Measurements from ENCODE around the gene MESD.

GRCh38 chr15:81024936-81025335 lies 35.3 kb upstream of the MESD start:
- TF ChIP-seq RFX5 (IDR thresholded peaks at IDR 0.05; ENCODE audit: low read depth, low read length) (no peak), ELK1 (IDR thresholded peaks at IDR 0.05; ENCODE audit: borderline replicate concordance, low read depth, low read length) (no peak), CTCF (conservative IDR thresholded peaks at IDR 0.05; ENCODE audit: low read depth, low read length) (no peak), CEBPB (IDR thresholded peaks at IDR 0.05; ENCODE audit: low read depth, low read length) (0 out of 2 replicates have a peak, but pooled peaks have one; percentile 19), POLR2A (IDR thresholded peaks at IDR 0.05; ENCODE audit: low read depth, low read length) (no peak), USF2 (IDR thresholded peaks at IDR 0.05; ENCODE audit: low read depth, low read length) (no peak), BHLHE40 (IDR thresholded peaks at IDR 0.05; ENCODE audit: low read depth, low read length) (no peak), MAZ (IDR thresholded peaks at IDR 0.05; ENCODE audit: borderline replicate concordance, low read depth, low read length) (no peak), RAD21 (IDR thresholded peaks at IDR 0.05; ENCODE audit: low read length) (no peak), CHD1 (IDR thresholded peaks at IDR 0.05; ENCODE audit: low read depth, low read length) (no peak), MAFK (IDR thresholded peaks at IDR 0.05; ENCODE audit: low read depth, low read length) (no peak), FOS (IDR thresholded peaks at IDR 0.05; ENCODE audit: low read depth, low read length) (no peak), NFE2L2 (IDR thresholded peaks at IDR 0.05; ENCODE audit: low read depth, low read length) (no peak)

Data from IMR-90 (cell line).